HG02884 (cell line): ENCODE measurements around the gene HIPK3.
"Not testable (repeated sequence)": the region's sequence is repeated elsewhere in the genome, so short reads cannot be mapped to it uniquely, and the experiment has no call there.

Source experiments
- ATAC-seq: cut with Tn5 transposase; IDR thresholded peaks from one replicate; pipeline ENCODE4 v1.9.1; 2021; ENCODE audit warnings: mild to moderate bottlenecking, moderate library complexity; ENCODE audit not compliant: unreplicated experiment

The HIPK3 gene

GRCh38 chr11:33257160-33257896, at the start of gene HIPK3:
Gene HIPK3, plus strand, starts transcription at chr11:33257381.
- peak; percentile 61 for ATAC-seq

- ATAC-seq: no peak
Observed at GRCh38 chr11:33207408-33207985, 49.7 kb upstream of the HIPK3 start.

- ATAC-seq: no peak
Observed at GRCh38 chr11:33208150-33208549, 49.0 kb upstream of the HIPK3 start.

- no peak for ATAC-seq
Observed at GRCh38 chr11:33211153-33211552, 46.0 kb upstream of the HIPK3 start.

GRCh38 chr11:33211580-33211979, 45.6 kb upstream of the HIPK3 start:
- ATAC-seq: no peak

GRCh38 chr11:33214187-33214586, 43.0 kb upstream of the HIPK3 start:
- no peak for ATAC-seq

GRCh38 chr11:33214767-33215166, 42.4 kb upstream of the HIPK3 start:
- ATAC-seq: no peak

GRCh38 chr11:33216676-33217075, 40.5 kb upstream of the HIPK3 start:
- ATAC-seq: not testable (repeated sequence)

- no peak for ATAC-seq
Observed at GRCh38 chr11:33222052-33222750, 35.0 kb upstream of the HIPK3 start.

- no peak for ATAC-seq
Observed at GRCh38 chr11:33225371-33225770, 31.8 kb upstream of the HIPK3 start.

GRCh38 chr11:33227578-33228261, 29.5 kb upstream of the HIPK3 start:
- ATAC-seq: no peak

- no peak for ATAC-seq
Observed at GRCh38 chr11:33234397-33235190, 22.6 kb upstream of the HIPK3 start.

- no peak for ATAC-seq
Observed at GRCh38 chr11:33237039-33237597, 20.1 kb upstream of the HIPK3 start.

- no peak for ATAC-seq
Observed at GRCh38 chr11:33242575-33242974, 14.6 kb upstream of the HIPK3 start.

GRCh38 chr11:33243654-33244053, 13.5 kb upstream of the HIPK3 start:
- not testable (repeated sequence) for ATAC-seq

- ATAC-seq: no peak
Observed at GRCh38 chr11:33248416-33248971, 8.7 kb upstream of the HIPK3 start.

GRCh38 chr11:33256031-33256812, 959 bp upstream of the HIPK3 start:
- no peak for ATAC-seq

GRCh38 chr11:33256813-33257159, 395 bp upstream of the HIPK3 start:
- ATAC-seq: no peak

- ATAC-seq: peak; percentile 36
Observed at GRCh38 chr11:33257897-33258630, 883 bp downstream of the HIPK3 start.
